Trophoblast cell (in vitro differentiated cells and primary cell): ENCODE data around the gene NR4A2.
A peak's percentile ranks its signal among the peaks of the same experiment; 100 is the strongest.

ENCODE experiments used
- DNase-seq, 2 donors: peaks; one replicate each; pipeline ENCODE4 v3.0.0-alpha.2; 2016
- H2AFZ ChIP-seq: 2 replicates; pipeline ENCODE4 v1.6.1; 2013; ENCODE audit warnings: low read length, moderate library complexity, mild to moderate bottlenecking; ENCODE audit not compliant: insufficient read depth, poor library complexity
- H2AK5ac ChIP-seq: 2 replicates; pipeline ENCODE4 v1.6.1; 2013; ENCODE audit warnings: mild to moderate bottlenecking, low read length
- H2BK120ac ChIP-seq: 2 replicates; pipeline ENCODE4 v1.6.1; 2013; ENCODE audit warnings: low read length, mild to moderate bottlenecking, moderate library complexity; ENCODE audit not compliant: insufficient read depth, poor library complexity
- H2BK12ac ChIP-seq: 2 replicates; pipeline ENCODE4 v1.6.1; 2013; ENCODE audit warnings: mild to moderate bottlenecking, low read length, moderate library complexity
- H2BK5ac ChIP-seq: 2 replicates; pipeline ENCODE4 v1.6.1; 2013; ENCODE audit warnings: low read length, low read depth, moderate library complexity, mild to moderate bottlenecking; ENCODE audit not compliant: poor library complexity
- H3K14ac ChIP-seq: 2 replicates; pipeline ENCODE4 v1.6.1; 2013; ENCODE audit warnings: mild to moderate bottlenecking, low read length
- H3K18ac ChIP-seq: 2 replicates; pipeline ENCODE4 v1.6.1; 2013; ENCODE audit warnings: mild to moderate bottlenecking, low read length
- H3K23ac ChIP-seq: 2 replicates; pipeline ENCODE4 v1.6.1; 2013; ENCODE audit warnings: low read length
- H3K27ac ChIP-seq: 2 replicates; pipeline ENCODE4 v1.5.1; 2013; ENCODE audit warnings: low read depth, mild to moderate bottlenecking, inconsistent platforms, low read length, moderate library complexity
- H3K27me3 ChIP-seq: 2 replicates; pipeline ENCODE4 v1.6.1; 2013; ENCODE audit warnings: inconsistent platforms, mild to moderate bottlenecking, low read length, moderate library complexity; ENCODE audit not compliant: insufficient read depth
- H3K36me3 ChIP-seq, 2 experiments: 1 replicate in 1 of 2; 2 replicates in 1 of 2; pipeline ENCODE4 v1.6.1; 2013; ENCODE audit warnings: low read length in 2 of 2, mild to moderate bottlenecking in 2 of 2, moderate library complexity in 1 of 2; ENCODE audit not compliant: insufficient read depth in 2 of 2, control insufficient read depth in 1 of 2
- H3K4ac ChIP-seq: 2 replicates; pipeline ENCODE4 v1.6.1; 2013; ENCODE audit warnings: low read depth, mild to moderate bottlenecking, low read length, moderate library complexity
- H3K4me1 ChIP-seq, 2 experiments: 1 replicate in 1 of 2; 2 replicates in 1 of 2; pipeline ENCODE4 v1.6.1; 2013; ENCODE audit warnings: low read length in 2 of 2, mild to moderate bottlenecking in 2 of 2, moderate library complexity in 1 of 2; ENCODE audit not compliant: insufficient read depth in 2 of 2, control insufficient read depth in 1 of 2
- H3K4me2 ChIP-seq: 2 replicates; pipeline ENCODE4 v1.6.1; 2013; ENCODE audit warnings: inconsistent platforms, mild to moderate bottlenecking, low read length, moderate library complexity
- H3K4me3 ChIP-seq: 2 replicates; pipeline ENCODE4 v1.5.1; 2013; ENCODE audit warnings: mild to moderate bottlenecking, low read depth, low read length, inconsistent platforms
- H3K79me1 ChIP-seq: one replicate; pipeline ENCODE4 v1.6.1; 2013; ENCODE audit warnings: low read length
- H3K79me2 ChIP-seq: 2 replicates; pipeline ENCODE4 v1.6.1; 2013; ENCODE audit warnings: low read length, mild to moderate bottlenecking; ENCODE audit not compliant: control insufficient read depth, insufficient read depth, poor library complexity
- H3K9ac ChIP-seq: 2 replicates; pipeline ENCODE4 v1.6.1; 2013; ENCODE audit warnings: mild to moderate bottlenecking, low read length
- H3K9me3 ChIP-seq: 2 replicates; pipeline ENCODE4 v1.6.1; 2013; ENCODE audit warnings: low read depth, mild to moderate bottlenecking, control low read depth, inconsistent platforms, low read length; ENCODE audit not compliant: insufficient read depth
- H4K12ac ChIP-seq: 2 replicates; pipeline ENCODE4 v1.6.1; 2013; ENCODE audit warnings: low read depth, mild to moderate bottlenecking, low read length, moderate library complexity
- H4K8ac ChIP-seq: 2 replicates; pipeline ENCODE4 v1.6.1; 2013; ENCODE audit warnings: low read depth, mild to moderate bottlenecking, low read length, moderate library complexity
- H4K91ac ChIP-seq: one replicate; pipeline ENCODE4 v1.6.1; 2013; ENCODE audit warnings: low read depth, mild to moderate bottlenecking, low read length, moderate library complexity
- WGBS: extraction: QIAGEN DNeasy Blood & Tissue Kit; methylation state at CpG from one replicate; pipeline ENCODE4 v1.1.7; 2013; ENCODE audit warnings: missing lambda C conversion rate; ENCODE audit not compliant: insufficient read length, insufficient coverage; ENCODE audit errors: extremely low coverage; 5-methylcytosine and 5-hydroxymethylcytosine counted together

NR4A2 gene

GRCh38 chr2:156333951-156334495, 1.5 kb upstream of the NR4A2 start:
- peak overlapping the region; percentile 73 for H2AFZ ChIP-seq
- H3K14ac ChIP-seq = peak overlapping the region; percentile 33
- WGBS = no CpG with 5 or more reads among the region's 48 CpGs
- no peak overlapping the region for H2BK12ac ChIP-seq
- peak overlapping the region; percentile 76 for H3K4me3 ChIP-seq
- no peak overlapping the region for H3K4ac ChIP-seq
- H4K12ac ChIP-seq = peak overlapping the region; percentile 71
- peaks cover 0 to 9% of the 10 kb centered on the region in 2 experiments for H3K4me1 ChIP-seq
- H3K9ac ChIP-seq = peak overlapping the region; percentile 60
- H3K79me1 ChIP-seq = peaks cover 10% of the 10 kb centered on the region
- peak overlapping the region; percentile 12 for H2BK5ac ChIP-seq
- no peak overlapping the region for H2AK5ac ChIP-seq
- no peak overlapping the region for H2BK120ac ChIP-seq
- H3K27ac ChIP-seq = no peak overlapping the region
- peak overlapping the region; percentile 6 for H3K18ac ChIP-seq
- DNase-seq = peak; percentile 60 to 74
- H4K91ac ChIP-seq = peak overlapping the region; percentile 20
- peaks cover 23% of the 10 kb centered on the region for H3K27me3 ChIP-seq
- peak overlapping the region; percentile 24 for H4K8ac ChIP-seq
- H3K9me3 ChIP-seq = peaks cover 9% of the 10 kb centered on the region
- no peaks in the 10 kb centered on the region for H3K36me3 ChIP-seq
- no peak overlapping the region for H3K23ac ChIP-seq
- H3K79me2 ChIP-seq = no peaks in the 10 kb centered on the region
- H3K4me2 ChIP-seq = peak overlapping the region; percentile 97

- peak overlapping the region; percentile 73 for H2AFZ ChIP-seq
- no peak overlapping the region for H2BK120ac ChIP-seq
- H3K27me3 ChIP-seq = peaks cover 28% of the 10 kb centered on the region
- no peak overlapping the region for H2BK12ac ChIP-seq
- H2AK5ac ChIP-seq = no peak overlapping the region
- peak overlapping the region; percentile 33 for H3K14ac ChIP-seq
- no peak overlapping the region for H2BK5ac ChIP-seq
- no peaks in the 10 kb centered on the region for H3K79me2 ChIP-seq
- no peak overlapping the region for H3K18ac ChIP-seq
- no peak overlapping the region for H3K9ac ChIP-seq
- H4K8ac ChIP-seq = no peak overlapping the region
- no peak overlapping the region for H3K27ac ChIP-seq
- DNase-seq = peak in 1 of 2 donors; percentile 55
- no peak overlapping the region for H4K91ac ChIP-seq
- peak overlapping the region; percentile 97 for H3K4me2 ChIP-seq
- H3K9me3 ChIP-seq = peaks cover 9% of the 10 kb centered on the region
- no peak overlapping the region for H3K4ac ChIP-seq
- no peak overlapping the region for H3K23ac ChIP-seq
- no peaks in the 10 kb centered on the region for H3K36me3 ChIP-seq
- WGBS = no CpG with 5 or more reads among the region's 28 CpGs
- peak overlapping the region; percentile 76 for H3K4me3 ChIP-seq
- H3K4me1 ChIP-seq = peaks cover 0 to 9% of the 10 kb centered on the region in 2 experiments
- H3K79me1 ChIP-seq = peaks cover 10% of the 10 kb centered on the region
- H4K12ac ChIP-seq = no peak overlapping the region
Measured at GRCh38 chr2:156333274-156333950, 891 bp upstream of the NR4A2 start.

DNA sequence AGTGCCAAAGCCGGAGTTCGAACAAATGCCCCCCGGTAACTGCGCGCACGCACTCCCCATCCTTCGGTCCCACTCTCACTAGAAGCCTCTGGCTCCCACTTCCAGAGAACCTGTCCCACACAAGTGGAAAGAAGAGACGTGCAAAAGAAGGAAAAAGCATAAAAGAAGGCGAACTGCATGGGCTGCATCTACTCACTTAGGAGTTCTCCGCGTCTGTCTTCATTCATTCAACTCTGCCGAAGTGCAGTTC, 312 bp downstream of the NR4A2 start:
- no CpG with 5 or more reads among the region's 12 CpGs for WGBS
- Histone ChIP-seq H3K23ac (no peak overlapping the region), H3K4me1 (peaks cover 0 to 9% of the 10 kb centered on the region in 2 experiments), H3K27ac (no peak overlapping the region), H3K27me3 (peaks cover 40% of the 10 kb centered on the region), H4K8ac (no peak overlapping the region), H2AK5ac (no peak overlapping the region), H3K4me3 (peak overlapping the region; percentile 75), H3K9me3 (peaks cover 14% of the 10 kb centered on the region), H3K4me2 (peak overlapping the region; percentile 97), H3K9ac (peak overlapping the region; percentile 32), H3K14ac (no peak overlapping the region), H2AFZ (peak overlapping the region; percentile 69), H3K79me2 (no peaks in the 10 kb centered on the region), H4K12ac (no peak overlapping the region), H3K36me3 (no peaks in the 10 kb centered on the region), H2BK12ac (no peak overlapping the region), H3K18ac (no peak overlapping the region), H3K4ac (no peak overlapping the region), H3K79me1 (peaks cover 10% of the 10 kb centered on the region), H4K91ac (no peak overlapping the region), H2BK5ac (no peak overlapping the region), H2BK120ac (no peak overlapping the region)
- no peak for DNase-seq

- Histone ChIP-seq H3K79me2 (no peaks in the 10 kb centered on the region), H2BK120ac (no peak overlapping the region), H3K18ac (no peak overlapping the region), H3K9ac (peak overlapping the region; percentile 32), H3K79me1 (peaks cover 10% of the 10 kb centered on the region), H2BK5ac (no peak overlapping the region), H3K27ac (no peak overlapping the region), H4K8ac (no peak overlapping the region), H2AK5ac (no peak overlapping the region), H3K4me2 (peak overlapping the region; percentile 97), H2BK12ac (no peak overlapping the region), H3K4ac (no peak overlapping the region), H3K9me3 (peaks cover 15% of the 10 kb centered on the region), H3K27me3 (peaks cover 45% of the 10 kb centered on the region), H4K91ac (no peak overlapping the region), H3K23ac (no peak overlapping the region), H3K36me3 (no peaks in the 10 kb centered on the region), H3K4me1 (peaks cover 0 to 9% of the 10 kb centered on the region in 2 experiments), H3K4me3 (peak overlapping the region; percentile 75), H4K12ac (no peak overlapping the region), H3K14ac (no peak overlapping the region), H2AFZ (no peak overlapping the region)
- peak; percentile 66 to 78 for DNase-seq
- WGBS = no CpG with 5 or more reads among the region's 18 CpGs
Measured at GRCh38 chr2:156331572-156332283, 793 bp downstream of the NR4A2 start.
